ENCODE measurements around the gene SLC22A23.

Gene SLC22A23

GRCh38 chr6:3483675-3484074 is 26.8 kb upstream of the SLC22A23 start:
- no peak overlapping the region for H3K27ac ChIP-seq
- TF ChIP-seq FOXP2 (optimal IDR thresholded peaks at IDR 0.05; ENCODE audit: control extremely low read depth, extremely low read length, insufficient read depth) (no peak), POLR2AphosphoS5 (IDR thresholded peaks at IDR 0.05; ENCODE audit: borderline replicate concordance, low read depth, low read length) (no peak), EZH2 (IDR thresholded peaks at IDR 0.05) (no peak)
- no peak overlapping the region for H3K4me3 ChIP-seq
- 0 out of 2 replicates have a peak, but pooled peaks cover 6% of the 10 kb centered on the region for H3K9me3 ChIP-seq (ENCODE audit: low read depth, low read length)
- H3K36me3 ChIP-seq (ENCODE audit: insufficient read depth, low read length), result no peaks in the 10 kb centered on the region
- H3K9ac ChIP-seq (ENCODE audit: insufficient read length), result no peak overlapping the region
- DNase-seq (ENCODE audit: low read depth, low spot score), result no peak

GRCh38 chr6:3482869-3483268 is 26.0 kb upstream of the SLC22A23 start:
- no peak for DNase-seq (ENCODE audit: low read depth, low spot score)
- Histone ChIP-seq H3K9ac (ENCODE audit: insufficient read length) (no peak overlapping the region), H3K9me3 (ENCODE audit: low read depth, low read length) (0 out of 2 replicates have a peak, but pooled peaks cover 6% of the 10 kb centered on the region), H3K27ac (no peak overlapping the region), H3K36me3 (ENCODE audit: insufficient read depth, low read length) (no peaks in the 10 kb centered on the region), H3K4me3 (no peak overlapping the region)
- TF ChIP-seq POLR2AphosphoS5 (IDR thresholded peaks at IDR 0.05; ENCODE audit: borderline replicate concordance, low read depth, low read length) (no peak), FOXP2 (optimal IDR thresholded peaks at IDR 0.05; ENCODE audit: control extremely low read depth, extremely low read length, insufficient read depth) (no peak), EZH2 (IDR thresholded peaks at IDR 0.05) (no peak)

- H3K9ac ChIP-seq (ENCODE audit: insufficient read length), result no peak overlapping the region
- no peak for DNase-seq (ENCODE audit: low read depth, low spot score)
- H3K27ac ChIP-seq, result no peak overlapping the region
- H3K36me3 ChIP-seq (ENCODE audit: insufficient read depth, low read length), result no peaks in the 10 kb centered on the region
- H3K9me3 ChIP-seq (ENCODE audit: low read depth, low read length), result 0 out of 2 replicates have a peak, but pooled peaks cover 6% of the 10 kb centered on the region
- no peak overlapping the region for H3K4me3 ChIP-seq
- TF ChIP-seq FOXP2 (optimal IDR thresholded peaks at IDR 0.05; ENCODE audit: control extremely low read depth, extremely low read length, insufficient read depth) (no peak), POLR2AphosphoS5 (IDR thresholded peaks at IDR 0.05; ENCODE audit: borderline replicate concordance, low read depth, low read length) (no peak), EZH2 (IDR thresholded peaks at IDR 0.05) (no peak)
These were observed 24.8 kb upstream of the SLC22A23 start for GRCh38 chr6:3481640-3482039.

- H3K27ac ChIP-seq, result no peak overlapping the region
- TF ChIP-seq POLR2AphosphoS5 (IDR thresholded peaks at IDR 0.05; ENCODE audit: borderline replicate concordance, low read depth, low read length) (no peak), EZH2 (IDR thresholded peaks at IDR 0.05) (no peak), FOXP2 (optimal IDR thresholded peaks at IDR 0.05; ENCODE audit: control extremely low read depth, extremely low read length, insufficient read depth) (no peak)
- DNase-seq (ENCODE audit: low read depth, low spot score), result no peak
- no peaks in the 10 kb centered on the region for H3K36me3 ChIP-seq (ENCODE audit: insufficient read depth, low read length)
- H3K4me3 ChIP-seq, result no peak overlapping the region
- H3K9ac ChIP-seq (ENCODE audit: insufficient read length), result no peak overlapping the region
- H3K9me3 ChIP-seq (ENCODE audit: low read depth, low read length), result 0 out of 2 replicates have a peak, but pooled peaks cover 6% of the 10 kb centered on the region
These were observed 23.2 kb upstream of the SLC22A23 start for GRCh38 chr6:3480009-3480408.

GRCh38 chr6:3473773-3474172 is 16.9 kb upstream of the SLC22A23 start:
- TF ChIP-seq EZH2 (IDR thresholded peaks at IDR 0.05), result no peak
- TF ChIP-seq POLR2AphosphoS5 (IDR thresholded peaks at IDR 0.05; ENCODE audit: borderline replicate concordance, low read depth, low read length), result no peak
- TF ChIP-seq FOXP2 (optimal IDR thresholded peaks at IDR 0.05; ENCODE audit: control extremely low read depth, extremely low read length, insufficient read depth), result no peak
- no peak overlapping the region for H3K4me3 ChIP-seq
- H3K9ac ChIP-seq (ENCODE audit: insufficient read length), result no peak overlapping the region
- no peaks in the 10 kb centered on the region for H3K36me3 ChIP-seq (ENCODE audit: insufficient read depth, low read length)
- no peaks in the 10 kb centered on the region for H3K9me3 ChIP-seq (ENCODE audit: low read depth, low read length)
- no peak overlapping the region for H3K27ac ChIP-seq
- no peak for DNase-seq (ENCODE audit: low read depth, low spot score)

- no peak overlapping the region for H3K27ac ChIP-seq
- H3K9me3 ChIP-seq (ENCODE audit: low read depth, low read length), result no peaks in the 10 kb centered on the region
- H3K36me3 ChIP-seq (ENCODE audit: insufficient read depth, low read length), result no peaks in the 10 kb centered on the region
- DNase-seq (ENCODE audit: low read depth, low spot score), result no peak
- TF ChIP-seq EZH2 (IDR thresholded peaks at IDR 0.05) (no peak), POLR2AphosphoS5 (IDR thresholded peaks at IDR 0.05; ENCODE audit: borderline replicate concordance, low read depth, low read length) (no peak), FOXP2 (optimal IDR thresholded peaks at IDR 0.05; ENCODE audit: control extremely low read depth, extremely low read length, insufficient read depth) (no peak)
- H3K4me3 ChIP-seq, result no peak overlapping the region
- no peak overlapping the region for H3K9ac ChIP-seq (ENCODE audit: insufficient read length)
These were observed 14.9 kb upstream of the SLC22A23 start for GRCh38 chr6:3471711-3472110.

- no peak for DNase-seq (ENCODE audit: low read depth, low spot score)
- TF ChIP-seq EZH2 (IDR thresholded peaks at IDR 0.05) (no peak), FOXP2 (optimal IDR thresholded peaks at IDR 0.05; ENCODE audit: control extremely low read depth, extremely low read length, insufficient read depth) (no peak), POLR2AphosphoS5 (IDR thresholded peaks at IDR 0.05; ENCODE audit: borderline replicate concordance, low read depth, low read length) (no peak)
- Histone ChIP-seq H3K9me3 (ENCODE audit: low read depth, low read length) (no peaks in the 10 kb centered on the region), H3K4me3 (no peak overlapping the region), H3K27ac (no peak overlapping the region), H3K36me3 (ENCODE audit: insufficient read depth, low read length) (no peaks in the 10 kb centered on the region), H3K9ac (ENCODE audit: insufficient read length) (no peak overlapping the region)
These were observed 14.4 kb upstream of the SLC22A23 start for GRCh38 chr6:3471286-3471685.

GRCh38 chr6:3468585-3468984 is 11.7 kb upstream of the SLC22A23 start:
- Histone ChIP-seq H3K9ac (ENCODE audit: insufficient read length) (no peak overlapping the region), H3K4me3 (no peak overlapping the region), H3K9me3 (ENCODE audit: low read depth, low read length) (no peaks in the 10 kb centered on the region), H3K27ac (no peak overlapping the region), H3K36me3 (ENCODE audit: insufficient read depth, low read length) (no peaks in the 10 kb centered on the region)
- TF ChIP-seq EZH2 (IDR thresholded peaks at IDR 0.05) (no peak), FOXP2 (optimal IDR thresholded peaks at IDR 0.05; ENCODE audit: control extremely low read depth, extremely low read length, insufficient read depth) (no peak), POLR2AphosphoS5 (IDR thresholded peaks at IDR 0.05; ENCODE audit: borderline replicate concordance, low read depth, low read length) (no peak)
- DNase-seq (ENCODE audit: low read depth, low spot score), result no peak

GRCh38 chr6:3467996-3468395 is 11.1 kb upstream of the SLC22A23 start:
- no peaks in the 10 kb centered on the region for H3K36me3 ChIP-seq (ENCODE audit: insufficient read depth, low read length)
- no peak for TF ChIP-seq EZH2 (IDR thresholded peaks at IDR 0.05)
- no peak for TF ChIP-seq POLR2AphosphoS5 (IDR thresholded peaks at IDR 0.05; ENCODE audit: borderline replicate concordance, low read depth, low read length)
- no peak for TF ChIP-seq FOXP2 (optimal IDR thresholded peaks at IDR 0.05; ENCODE audit: control extremely low read depth, extremely low read length, insufficient read depth)
- no peak overlapping the region for H3K4me3 ChIP-seq
- no peak overlapping the region for H3K9ac ChIP-seq (ENCODE audit: insufficient read length)
- no peak for DNase-seq (ENCODE audit: low read depth, low spot score)
- H3K27ac ChIP-seq, result no peak overlapping the region
- H3K9me3 ChIP-seq (ENCODE audit: low read depth, low read length), result no peaks in the 10 kb centered on the region

Data from SK-N-MC (cell line).